Thoracic aorta (tissue), 2 donors: ENCODE measurements around the gene FRMD1. TPM values are rescaled to one million over a fixed set of nuclear protein-coding genes. Genes with fewer than 3 reads are reported as not detected.

ENCODE experiments used
- ATAC-seq: fragments of 150-250 bp; one replicate; pipeline ENCODE4 v1.8.0; 2017; ENCODE audit warnings: low read depth; ENCODE audit not compliant: insufficient number of reproducible peaks, low FRiP score
- DNase-seq: peaks from one replicate; pipeline ENCODE4 v3.0.0-alpha.2; 2020; ENCODE audit warnings: low spot score
- H3K27ac ChIP-seq, 2 donors: fragments of 200-600 bp; sonication (generic); 1 replicate in 1 of 2; 2 replicates in 1 of 2; pipeline ENCODE4 v1.5.1; 2016; ENCODE audit warnings: mild to moderate bottlenecking in 2 of 2, moderate library complexity in 2 of 2
- H3K27me3 ChIP-seq: fragments of 200-600 bp; sonication (generic); replicated peaks from 2 replicates; pipeline ENCODE4 v1.6.0; 2016; ENCODE audit warnings: mild to moderate bottlenecking; ENCODE audit not compliant: insufficient read depth
- H3K36me3 ChIP-seq: fragments of 200-600 bp; sonication (generic); one replicate; pipeline ENCODE4 v1.5.1; 2016
- H3K4me1 ChIP-seq, 2 donors: fragments of 200-600 bp; sonication (generic); 1 replicate in 1 of 2; 2 replicates in 1 of 2; pipeline versions ENCODE4 v1.5.1 to v1.6.0; 2016; ENCODE audit warnings: low read depth in 2 of 2, mild to moderate bottlenecking in 1 of 2; ENCODE audit not compliant: control insufficient read depth in 1 of 2
- H3K4me3 ChIP-seq: fragments of 200-600 bp; sonication (generic); 2 replicates; pipeline ENCODE4 v1.5.1; 2016; ENCODE audit warnings: mild to moderate bottlenecking
- H3K9me3 ChIP-seq: fragments of 200-600 bp; sonication (generic); 2 replicates; pipeline ENCODE4 v1.5.1; 2016
- CTCF ChIP-seq: fragments of 200-600 bp; sonication (generic); IDR thresholded peaks from one replicate; pipeline ENCODE4 v1.5.1; 2019; ENCODE audit warnings: antibody characterized with exemption
- total RNA-seq, 2 donors: library from RNA; depleted of rRNA; stranded (reverse); fragments of >200 nt; gene quantifications; one replicate each; pipeline versions ENCODE4 v1.1.0 to v1.2.3, GENCODE V29; 2016

FRMD1 gene
- total RNA-seq, 2 donors from 2014 or later, result not detected

- Histone ChIP-seq H3K4me3 (no peak overlapping the region), H3K4me1 (no peaks in the 10 kb centered on the region), H3K9me3 (no peaks in the 10 kb centered on the region), H3K27ac (no peak overlapping the region), H3K36me3 (no peaks in the 10 kb centered on the region), H3K27me3 (no peaks in the 10 kb centered on the region)
- TF ChIP-seq CTCF, result no peak
- ATAC-seq (no peak), DNase-seq (no peak)
Observed at GRCh38 chr6:168124921-168125320, 45.9 kb upstream of the FRMD1 start.

- Histone ChIP-seq H3K4me3 (no peak overlapping the region), H3K9me3 (no peaks in the 10 kb centered on the region), H3K36me3 (no peaks in the 10 kb centered on the region), H3K27ac (no peak overlapping the region), H3K4me1 (no peaks in the 10 kb centered on the region), H3K27me3 (no peaks in the 10 kb centered on the region)
- ATAC-seq (no peak), DNase-seq (no peak)
- no peak for TF ChIP-seq CTCF
Observed at GRCh38 chr6:168124158-168124557, 45.1 kb upstream of the FRMD1 start.

GRCh38 chr6:168123165-168123911 lies 44.3 kb upstream of the FRMD1 start:
- no peaks in the 10 kb centered on the region for H3K36me3 ChIP-seq
- H3K4me1 ChIP-seq, result no peaks in the 10 kb centered on the region
- no peak for TF ChIP-seq CTCF
- no peak overlapping the region for H3K4me3 ChIP-seq
- H3K27me3 ChIP-seq, result no peaks in the 10 kb centered on the region
- H3K9me3 ChIP-seq, result no peaks in the 10 kb centered on the region
- no peak overlapping the region for H3K27ac ChIP-seq
- no peak for ATAC-seq
- no peak for DNase-seq

- Histone ChIP-seq H3K27me3 (no peaks in the 10 kb centered on the region), H3K36me3 (no peaks in the 10 kb centered on the region), H3K4me1 (no peaks in the 10 kb centered on the region), H3K9me3 (no peaks in the 10 kb centered on the region), H3K27ac (no peak overlapping the region), H3K4me3 (no peak overlapping the region)
- DNase-seq, result no peak
- ATAC-seq, result no peak
- TF ChIP-seq CTCF, result no peak
Observed at GRCh38 chr6:168122521-168122920, 43.5 kb upstream of the FRMD1 start.

- Histone ChIP-seq H3K9me3 (no peaks in the 10 kb centered on the region), H3K36me3 (no peaks in the 10 kb centered on the region), H3K27me3 (no peaks in the 10 kb centered on the region), H3K4me3 (no peak overlapping the region), H3K27ac (no peak overlapping the region), H3K4me1 (no peaks in the 10 kb centered on the region)
- ATAC-seq (no peak), DNase-seq (no peak)
- TF ChIP-seq CTCF, result no peak
Observed at GRCh38 chr6:168122011-168122410, 43.0 kb upstream of the FRMD1 start.
